ENCODE results near the gene FAM193B.

DNA sequence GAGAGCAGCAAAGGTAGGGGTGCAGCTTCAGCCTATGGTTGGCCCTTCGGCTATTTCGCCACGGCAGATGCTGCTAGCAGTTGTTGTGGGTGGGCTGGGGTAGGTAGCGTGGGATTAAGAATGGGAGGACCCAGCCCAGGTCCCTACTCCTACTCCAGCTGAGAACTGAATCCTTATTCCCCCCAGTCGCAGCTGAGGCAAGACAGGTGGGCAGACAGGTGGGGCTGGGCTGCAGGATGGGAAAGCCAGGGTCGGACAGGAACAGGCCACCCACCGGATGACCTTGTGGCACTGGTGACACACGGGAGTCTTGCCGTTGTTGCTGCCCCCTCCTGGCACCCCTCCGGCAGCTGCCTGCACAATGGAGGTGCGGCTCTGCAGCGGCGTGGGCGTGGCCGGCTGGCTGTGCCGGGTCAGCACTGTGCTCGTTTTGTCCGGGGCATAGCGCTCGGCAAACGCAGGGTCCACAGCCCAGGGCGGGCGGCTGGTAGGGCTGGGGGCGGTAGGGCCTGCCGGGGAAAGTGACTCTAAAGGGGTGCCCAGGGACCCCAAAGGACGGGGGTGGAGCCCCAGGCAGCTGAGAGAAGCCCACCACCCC lies 65.1 kb downstream of the FAM193B start:
- no peak for TF ChIP-seq EP300 (IDR thresholded peaks at IDR 0.05)
- TF ChIP-seq, protein P1, sequence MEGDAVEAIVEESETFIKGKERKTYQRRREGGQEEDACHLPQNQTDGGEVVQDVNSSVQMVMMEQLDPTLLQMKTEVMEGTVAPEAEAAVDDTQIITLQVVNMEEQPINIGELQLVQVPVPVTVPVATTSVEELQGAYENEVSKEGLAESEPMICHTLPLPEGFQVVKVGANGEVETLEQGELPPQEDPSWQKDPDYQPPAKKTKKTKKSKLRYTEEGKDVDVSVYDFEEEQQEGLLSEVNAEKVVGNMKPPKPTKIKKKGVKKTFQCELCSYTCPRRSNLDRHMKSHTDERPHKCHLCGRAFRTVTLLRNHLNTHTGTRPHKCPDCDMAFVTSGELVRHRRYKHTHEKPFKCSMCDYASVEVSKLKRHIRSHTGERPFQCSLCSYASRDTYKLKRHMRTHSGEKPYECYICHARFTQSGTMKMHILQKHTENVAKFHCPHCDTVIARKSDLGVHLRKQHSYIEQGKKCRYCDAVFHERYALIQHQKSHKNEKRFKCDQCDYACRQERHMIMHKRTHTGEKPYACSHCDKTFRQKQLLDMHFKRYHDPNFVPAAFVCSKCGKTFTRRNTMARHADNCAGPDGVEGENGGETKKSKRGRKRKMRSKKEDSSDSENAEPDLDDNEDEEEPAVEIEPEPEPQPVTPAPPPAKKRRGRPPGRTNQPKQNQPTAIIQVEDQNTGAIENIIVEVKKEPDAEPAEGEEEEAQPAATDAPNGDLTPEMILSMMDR (IDR thresholded peaks at IDR 0.05), result no peak

All from sigmoid colon (tissue), 4 donors.